HG03159 (cell line): ENCODE results near the gene TCERG1L.
"Not testable (repeated sequence)": the region's sequence is repeated elsewhere in the genome, so short reads cannot be mapped to it uniquely, and the experiment has no call there.

Experiments used
- ATAC-seq: cut with Tn5 transposase; IDR thresholded peaks from one replicate; pipeline ENCODE4 v1.9.1; 2021; ENCODE audit warnings: mild to moderate bottlenecking, moderate library complexity; ENCODE audit not compliant: unreplicated experiment

The TCERG1L gene

GRCh38 chr10:131250454-131251145 is 60.9 kb downstream of the TCERG1L start:
- ATAC-seq, result no peak

DNA sequence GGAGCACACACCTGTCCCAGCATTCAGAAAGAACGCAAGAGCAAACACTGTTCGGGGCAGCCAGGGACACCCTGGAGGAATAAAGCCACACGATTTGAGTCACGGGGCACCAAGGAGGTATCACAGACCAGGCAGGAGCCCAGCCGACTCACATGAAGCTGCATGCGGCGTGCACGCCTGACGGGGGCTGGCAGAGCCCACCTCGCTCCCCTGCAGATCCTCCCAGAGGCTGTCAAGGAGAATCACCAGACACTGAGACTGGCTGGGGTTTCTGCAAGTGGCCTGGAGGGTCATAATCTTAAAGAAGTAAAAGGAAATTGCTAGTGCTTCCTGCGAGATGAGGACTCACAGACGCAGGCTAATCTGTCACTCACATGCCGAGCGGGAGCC is 61.6 kb downstream of the TCERG1L start:
- ATAC-seq, result no peak

- ATAC-seq, result no peak
These were observed 62.1 kb downstream of the TCERG1L start for GRCh38 chr10:131249238-131249954.

GRCh38 chr10:131248376-131249165 is 63.0 kb downstream of the TCERG1L start:
- ATAC-seq, result no peak

DNA sequence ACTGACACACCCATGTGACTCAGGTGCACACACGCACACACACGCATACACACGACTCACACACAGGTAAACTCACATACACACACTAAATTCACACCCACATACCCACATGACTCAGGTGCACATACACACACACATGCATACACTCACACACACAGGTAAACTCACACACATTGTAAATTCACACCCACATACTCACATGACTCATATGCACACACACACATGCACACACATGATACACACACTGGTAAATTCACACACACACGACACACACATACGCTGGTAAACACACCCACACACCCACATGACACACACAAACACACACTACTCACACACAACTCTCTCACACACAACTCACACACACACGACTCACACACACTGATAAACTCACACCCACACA is 63.6 kb downstream of the TCERG1L start:
- no peak for ATAC-seq

DNA sequence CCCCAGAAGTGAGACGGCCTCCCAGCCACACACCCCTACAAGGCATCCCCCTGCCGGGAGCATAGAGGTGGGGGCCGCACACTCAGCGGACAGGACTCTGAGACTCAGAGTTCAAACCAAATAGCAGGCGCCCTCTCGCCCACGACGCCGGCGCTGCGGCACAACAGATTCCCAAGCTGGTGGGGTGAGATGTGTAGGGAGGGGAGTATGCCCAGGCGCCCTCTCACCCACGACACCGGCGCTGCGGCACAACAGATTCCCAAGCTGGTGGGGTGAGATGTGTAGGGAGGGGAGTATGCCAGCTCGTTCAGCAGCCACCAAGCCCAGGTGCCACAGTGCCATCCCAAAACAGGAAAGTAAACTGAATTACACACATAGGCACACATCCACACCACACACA is 64.7 kb downstream of the TCERG1L start:
- ATAC-seq, result no peak

DNA sequence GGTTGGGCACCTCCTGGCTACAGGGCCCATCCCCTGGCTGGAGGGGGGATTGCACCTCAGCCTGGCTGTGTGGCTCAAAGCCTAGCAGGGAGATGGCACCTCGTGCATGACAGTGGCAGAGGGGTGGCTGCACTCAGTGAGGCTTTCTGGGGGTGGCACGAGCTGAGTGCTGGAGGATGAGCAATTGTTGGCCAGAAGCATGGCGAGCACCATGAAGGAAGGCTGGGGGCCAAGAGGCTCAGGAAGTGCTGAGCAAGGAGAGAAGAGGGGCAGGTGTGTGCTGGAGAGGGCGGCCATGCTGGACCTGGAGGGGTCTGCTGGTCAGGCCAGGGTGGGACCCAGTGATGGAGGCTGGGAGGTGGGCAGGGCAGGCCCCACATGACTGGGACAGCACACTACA is 65.4 kb downstream of the TCERG1L start:
- ATAC-seq, result no peak

- no peak for ATAC-seq
These were observed 66.0 kb downstream of the TCERG1L start for GRCh38 chr10:131245475-131246059.

GRCh38 chr10:131244836-131245235 is 66.7 kb downstream of the TCERG1L start:
- no peak for ATAC-seq

DNA sequence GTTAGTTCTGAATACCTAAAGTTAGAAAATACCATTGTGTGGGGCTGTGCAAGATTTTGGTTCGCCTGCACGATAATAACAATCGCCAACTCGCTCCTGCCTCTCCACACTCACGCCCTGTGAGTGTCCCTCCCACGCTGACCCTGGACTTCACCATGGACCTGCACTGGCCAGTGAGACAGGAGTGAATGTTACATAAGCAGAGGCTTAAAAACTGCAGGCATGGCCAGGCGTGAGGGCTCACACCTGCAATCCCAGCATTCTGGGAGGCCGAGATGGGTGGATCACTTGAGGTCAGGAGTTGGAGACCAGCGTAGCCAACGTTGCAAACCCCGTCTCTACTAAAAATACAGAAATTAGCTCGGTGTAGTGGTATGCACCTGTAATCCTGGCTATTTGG is 68.4 kb downstream of the TCERG1L start:
- no peak for ATAC-seq

DNA sequence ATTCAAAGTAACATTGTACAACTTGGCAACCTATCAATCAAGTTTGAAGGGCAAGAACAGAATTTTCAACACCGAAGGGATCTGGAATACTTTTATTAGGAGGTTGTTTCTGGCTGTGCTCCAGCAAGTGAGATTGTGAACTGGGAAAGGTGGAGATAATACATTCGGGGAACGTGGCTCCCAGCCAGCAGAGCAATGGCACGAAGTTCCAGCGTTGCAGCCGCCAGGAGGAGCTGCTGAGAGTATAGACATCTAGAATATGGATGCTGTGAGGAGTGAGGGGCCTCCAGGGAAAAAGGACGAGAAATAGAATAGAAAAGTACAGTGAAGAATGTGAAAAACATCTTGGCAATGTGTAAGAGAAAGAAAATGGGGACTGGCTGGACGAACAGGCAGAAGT is 69.5 kb downstream of the TCERG1L start:
- no peak for ATAC-seq

DNA sequence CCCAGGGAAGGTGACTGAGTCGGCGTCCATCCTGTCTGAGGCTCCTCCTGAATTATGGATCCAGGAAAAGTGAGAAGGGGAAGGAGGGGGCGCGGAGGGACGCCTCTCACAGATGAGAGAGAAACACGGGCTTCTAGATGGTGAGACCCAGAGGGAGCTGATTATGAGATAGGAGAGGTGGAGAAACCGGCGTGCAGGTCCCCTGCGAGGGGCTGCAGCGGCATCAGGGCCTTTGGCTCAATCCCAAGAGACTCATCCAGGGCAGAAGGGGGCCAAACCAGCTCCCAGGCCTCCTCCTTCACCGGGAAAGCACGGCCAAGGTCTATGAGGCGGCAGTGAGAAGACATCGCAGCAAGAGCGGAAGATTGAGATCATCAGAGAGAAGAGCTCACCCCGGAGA is 70.8 kb downstream of the TCERG1L start:
- no peak for ATAC-seq

DNA sequence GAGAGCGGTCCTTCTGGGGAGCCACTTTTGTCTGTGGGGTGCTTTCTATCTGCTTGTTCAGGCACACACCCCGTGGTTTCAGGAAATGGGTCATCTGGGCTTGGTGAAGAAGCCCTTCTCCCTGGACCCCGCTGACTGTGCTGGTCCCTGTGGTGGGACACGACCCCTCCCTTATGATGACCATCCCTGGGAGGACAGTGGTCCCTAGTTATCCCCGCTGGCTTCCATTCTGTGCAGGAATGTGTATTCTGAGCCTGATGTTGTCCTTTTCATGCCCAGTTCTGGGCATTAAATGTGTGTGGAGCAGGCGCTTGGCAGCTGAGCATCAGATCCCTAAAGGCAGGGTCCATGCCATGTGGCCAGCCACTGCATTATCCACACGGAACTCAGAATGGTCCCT is 71.6 kb downstream of the TCERG1L start:
- no peak for ATAC-seq

- ATAC-seq, result no peak
These were observed 72.1 kb downstream of the TCERG1L start for GRCh38 chr10:131239450-131239849.

DNA sequence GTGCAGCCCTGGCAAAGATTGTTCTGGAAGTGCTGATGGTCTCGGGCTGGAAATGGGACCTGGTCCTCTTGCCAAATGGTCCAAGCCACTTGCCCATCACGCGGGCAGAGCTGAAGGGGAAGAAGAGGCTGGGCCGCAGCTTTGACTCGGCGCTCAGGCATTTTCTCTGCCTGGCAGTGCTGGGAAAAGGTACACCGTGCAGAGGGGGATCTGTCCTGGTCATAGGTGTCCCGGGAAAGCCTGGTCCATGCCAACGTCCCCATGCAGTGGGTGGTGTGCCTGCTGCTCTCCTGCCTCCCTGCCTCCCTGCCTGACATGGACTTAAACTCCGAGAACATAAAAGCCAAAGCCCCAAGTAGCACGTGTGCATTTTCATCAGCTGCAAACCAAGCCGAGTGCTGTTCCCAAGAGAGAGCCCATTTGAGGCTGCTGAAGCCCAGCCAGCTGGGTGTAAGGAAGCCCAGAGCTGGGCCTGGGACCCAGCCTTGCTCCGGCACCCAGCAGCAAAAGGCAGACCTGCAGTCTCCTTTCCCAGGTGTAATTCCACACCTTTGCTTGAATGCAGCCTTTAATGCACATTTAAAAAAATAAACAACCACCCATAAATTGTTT is 72.7 kb downstream of the TCERG1L start:
- no peak for ATAC-seq

GRCh38 chr10:131237991-131238651 is 73.4 kb downstream of the TCERG1L start:
- no peak for ATAC-seq

DNA sequence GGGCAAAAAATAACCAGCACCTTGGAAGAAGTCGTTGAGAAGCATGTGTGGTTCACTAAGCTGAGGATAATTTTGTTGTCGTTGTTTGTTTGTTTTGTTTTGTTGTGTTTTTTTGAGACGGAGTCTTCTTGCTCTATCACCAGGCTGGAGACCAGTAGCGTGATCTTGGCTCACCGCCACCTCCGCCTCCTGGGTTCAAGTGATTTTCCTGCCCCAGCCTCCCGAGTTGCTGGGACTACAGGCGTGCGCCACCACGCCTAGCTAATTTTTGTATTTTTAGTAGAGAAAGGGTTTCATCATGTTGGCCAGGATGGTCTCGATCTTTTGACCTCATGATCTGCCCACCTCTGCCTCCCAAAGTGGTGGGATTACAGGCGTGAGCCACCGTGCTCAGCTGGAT is 76.9 kb downstream of the TCERG1L start:
- not testable (repeated sequence) for ATAC-seq

- no peak for ATAC-seq
These were observed 77.8 kb downstream of the TCERG1L start for GRCh38 chr10:131233611-131234258.

GRCh38 chr10:131231965-131232541 is 79.5 kb downstream of the TCERG1L start:
- ATAC-seq, result no peak
